Islet precursor cell (in vitro differentiated cells): ENCODE results near the gene HIGD1C.
"Not testable (repeated sequence)": the region's sequence is repeated elsewhere in the genome, so short reads cannot be mapped to it uniquely, and the experiment has no call there.

Source experiments
- DNase-seq: peaks from one replicate; pipeline ENCODE4 v3.0.0-alpha.2; 2018

The HIGD1C gene

DNA sequence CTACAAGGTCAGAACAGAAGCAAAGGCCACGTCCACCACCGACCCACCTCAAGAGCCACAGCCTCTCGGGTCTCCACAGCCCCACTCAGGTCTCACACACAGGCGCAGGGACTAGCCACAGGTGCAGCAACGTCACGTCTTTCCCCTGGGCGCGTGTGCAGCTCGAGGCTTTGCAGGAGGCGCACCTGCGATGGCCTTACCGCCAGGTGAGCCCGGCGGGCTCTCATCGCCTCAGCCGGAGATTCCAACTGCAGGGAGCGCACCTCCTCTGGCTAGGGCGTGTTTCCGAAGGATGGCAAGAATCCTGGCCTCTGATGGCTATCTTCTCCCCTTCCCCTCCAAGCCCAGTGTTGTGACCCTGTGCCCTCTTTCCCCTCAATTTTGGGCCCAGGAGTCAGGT lies at the start of gene HIGD1C:
HIGD1C (plus strand) TSS at position 35 of the 400 bp plus-strand sequence. CDS start 1,455 bp downstream, outside the sequence.
- DNase-seq = no peak

DNA sequence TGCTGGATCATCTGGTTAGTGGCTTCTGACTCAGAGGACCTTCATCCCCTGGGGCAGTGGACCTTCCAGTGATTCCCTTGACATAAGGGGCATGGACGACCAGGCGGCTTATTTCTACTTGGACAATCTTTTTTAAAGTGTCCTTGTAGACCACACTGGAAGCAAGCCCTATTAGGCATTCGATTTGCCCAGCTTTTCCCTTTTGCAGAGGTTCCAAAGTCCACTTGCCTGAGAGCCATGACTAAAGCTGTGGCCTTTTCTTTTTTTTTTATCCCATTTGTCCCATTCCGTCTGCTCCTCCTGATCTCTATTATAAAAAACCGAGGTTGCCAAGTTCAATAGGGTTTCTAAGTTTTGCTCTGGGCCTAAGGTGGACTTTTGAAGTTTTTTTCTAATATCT lies 43.9 kb upstream of the HIGD1C start:
- DNase-seq = not testable (repeated sequence)

DNA sequence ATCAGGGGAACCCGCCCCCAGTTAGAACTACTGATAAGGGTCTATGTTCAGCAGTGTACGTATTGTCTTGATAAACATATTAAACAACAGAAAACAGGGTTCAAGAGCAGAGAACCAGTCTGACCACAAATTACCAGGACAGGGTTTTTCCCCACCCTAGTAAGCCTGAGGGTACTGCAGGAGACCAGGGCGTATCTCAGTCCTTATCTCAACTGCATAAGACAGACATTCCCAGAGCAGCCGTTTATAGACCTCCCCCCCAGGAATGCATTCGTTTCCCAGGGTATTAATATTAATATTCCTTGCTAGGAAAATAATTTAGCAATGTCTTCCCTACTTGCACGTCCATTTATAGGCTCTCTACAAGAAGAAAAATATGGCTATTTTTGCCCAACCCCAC lies 40.0 kb upstream of the HIGD1C start:
- not testable (repeated sequence) for DNase-seq

DNA sequence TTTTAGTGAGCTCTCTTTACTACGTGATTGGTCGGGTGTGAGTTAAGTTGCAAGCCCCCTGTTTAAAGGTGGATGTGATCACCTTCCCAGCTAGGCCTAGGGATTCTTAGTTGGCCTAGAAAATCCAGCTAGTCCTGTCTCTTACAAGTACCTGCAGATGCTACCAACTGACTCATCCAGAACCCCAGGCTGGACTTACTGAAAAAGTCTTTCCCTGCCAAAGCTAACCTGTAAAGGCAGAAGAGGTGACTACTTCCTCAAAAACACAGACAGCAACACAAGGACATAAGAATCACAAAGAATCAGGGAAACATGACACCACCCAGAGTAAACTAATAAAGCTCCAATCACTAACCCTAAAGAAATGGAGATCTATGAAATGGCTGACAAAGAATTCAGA lies 39.1 kb upstream of the HIGD1C start:
- DNase-seq = no peak

DNA sequence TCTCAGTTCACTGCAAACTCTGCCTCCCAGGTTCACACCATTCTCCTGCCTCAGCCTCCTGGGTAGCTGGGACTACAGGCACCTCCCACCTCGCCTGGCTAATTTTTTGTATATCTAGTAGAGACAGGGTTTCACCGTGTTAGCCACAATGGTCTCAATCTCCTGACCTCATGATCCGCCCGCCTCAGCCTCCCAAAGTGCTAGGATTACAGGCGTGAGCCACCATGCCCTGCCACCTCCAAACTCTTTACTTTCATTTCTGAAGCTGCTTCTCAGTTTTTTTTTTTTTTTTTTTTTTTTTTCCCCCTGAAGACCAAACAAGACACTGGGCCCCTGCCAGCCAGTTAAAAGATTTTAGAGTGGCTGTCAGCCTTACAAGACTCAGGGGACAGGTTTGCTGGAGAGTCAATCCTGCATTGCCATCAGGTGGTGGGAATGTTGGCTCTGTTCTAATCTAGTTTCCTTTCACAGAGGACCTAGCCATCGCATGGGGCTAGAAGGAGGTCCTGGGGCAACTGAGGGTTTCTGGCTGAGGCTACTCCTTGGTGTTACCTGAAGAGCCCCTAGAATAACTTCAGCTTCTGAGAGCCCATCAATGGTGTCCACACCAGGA lies 37.4 kb upstream of the HIGD1C start:
- DNase-seq = no peak

DNA sequence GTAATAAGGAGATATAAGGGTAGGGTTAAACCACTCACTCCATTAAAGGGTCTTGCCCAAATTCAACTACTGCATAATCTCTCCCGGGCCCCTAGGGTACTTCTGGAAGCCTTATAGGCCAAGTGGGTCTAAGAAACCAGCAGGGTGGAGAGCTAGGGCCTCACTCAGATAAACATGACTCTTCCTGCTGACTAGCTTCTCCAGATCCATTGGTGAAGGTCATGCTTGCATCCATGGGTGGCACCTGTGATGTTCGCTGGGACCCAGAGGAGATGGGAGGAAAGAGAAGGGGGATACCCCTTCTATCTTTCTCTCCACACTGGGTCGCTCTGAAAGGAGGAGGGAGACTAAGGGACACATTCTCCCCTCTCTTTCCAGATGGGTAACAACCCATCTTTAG lies 36.1 kb upstream of the HIGD1C start:
- no peak for DNase-seq

DNA sequence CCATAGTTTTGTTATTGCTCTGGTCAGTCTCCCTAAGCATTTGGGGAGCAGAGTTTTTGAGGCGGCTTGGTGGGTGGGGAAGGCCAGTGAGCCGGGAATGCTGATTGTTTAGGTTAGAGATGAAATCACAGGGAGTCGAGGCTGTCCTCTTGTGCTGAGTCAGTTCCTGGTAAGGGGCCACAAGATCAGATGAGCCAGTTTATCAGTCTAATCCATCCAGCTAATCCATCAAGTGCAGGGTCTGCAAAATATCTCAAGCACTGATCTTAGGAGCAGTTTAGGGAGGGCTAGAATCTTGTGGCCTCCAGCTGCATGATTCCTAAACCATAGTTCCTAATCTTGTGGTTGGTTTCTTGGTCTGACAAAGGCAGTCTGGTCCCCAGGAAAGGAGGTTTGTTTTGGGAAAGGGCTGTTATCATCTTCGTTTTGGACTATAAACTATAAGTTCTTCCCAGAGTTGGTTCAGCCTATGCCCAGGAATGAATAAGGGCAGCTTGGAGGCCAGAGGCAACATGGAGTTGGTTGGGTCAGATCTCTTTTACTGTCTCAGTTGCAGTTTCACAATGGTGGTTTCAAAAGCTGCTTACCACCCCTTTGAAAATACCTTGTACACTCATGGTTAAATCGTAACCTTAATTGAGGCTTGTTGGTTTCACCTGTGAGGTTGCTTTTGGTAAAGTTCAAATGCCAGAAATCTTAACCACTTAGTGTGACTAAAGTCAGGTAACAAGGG lies 33.6 kb upstream of the HIGD1C start:
- DNase-seq = no peak

DNA sequence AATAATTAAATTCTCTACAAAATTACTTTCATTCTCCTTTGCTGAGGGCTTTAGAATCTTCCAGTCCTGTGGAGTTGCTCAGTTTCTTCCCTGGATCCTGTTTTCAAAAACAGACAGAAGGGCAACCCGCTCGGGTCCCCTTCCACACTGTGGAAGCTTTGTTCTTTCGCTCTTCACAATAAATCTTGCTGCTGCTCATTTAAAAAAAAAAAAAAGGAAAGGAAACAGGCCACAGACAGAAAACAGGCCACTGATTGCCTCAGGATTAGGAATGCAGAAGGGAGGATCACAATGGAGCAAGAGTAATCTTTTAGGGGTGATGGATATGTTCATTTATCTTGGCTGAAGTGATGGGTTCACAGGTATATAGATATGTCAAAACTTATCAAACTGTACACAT lies 29.5 kb upstream of the HIGD1C start:
- DNase-seq = peak; percentile 87

DNA sequence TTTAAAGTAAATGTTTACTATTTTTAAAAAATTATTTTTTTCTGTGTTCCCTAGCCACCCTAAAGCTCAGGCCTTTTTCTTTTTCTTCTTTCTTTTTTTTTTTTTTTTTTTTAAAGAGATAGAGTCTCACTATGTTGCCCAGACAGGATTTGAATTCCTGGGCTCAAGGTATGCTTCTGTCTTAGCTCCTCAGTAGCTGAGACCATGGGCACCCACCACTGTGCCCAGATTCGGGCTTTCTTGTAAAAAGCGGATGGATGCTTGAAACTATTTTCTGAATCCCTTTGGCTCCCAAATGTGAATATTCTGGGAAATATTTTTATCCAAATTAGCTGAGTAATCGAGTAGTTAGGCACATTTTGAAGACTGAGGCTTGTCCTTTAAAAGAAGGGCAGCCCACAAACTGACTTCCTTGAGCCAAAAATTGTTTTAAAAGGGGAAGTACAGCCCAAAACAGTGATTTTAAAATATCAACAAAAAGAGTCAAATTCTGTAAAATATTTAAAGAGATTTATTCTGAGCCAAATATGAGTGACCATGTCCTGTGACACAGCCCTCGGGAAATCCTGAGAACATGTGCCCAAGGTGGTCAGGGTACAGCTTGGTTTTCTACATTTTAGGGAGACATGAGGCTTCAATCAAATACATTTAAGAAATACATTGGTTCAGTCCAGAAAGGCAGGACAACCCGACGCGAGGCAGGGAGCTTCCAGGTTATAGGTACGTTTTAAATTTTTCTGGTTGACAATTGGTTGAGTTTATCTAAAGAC lies 28.8 kb upstream of the HIGD1C start:
- no peak for DNase-seq

DNA sequence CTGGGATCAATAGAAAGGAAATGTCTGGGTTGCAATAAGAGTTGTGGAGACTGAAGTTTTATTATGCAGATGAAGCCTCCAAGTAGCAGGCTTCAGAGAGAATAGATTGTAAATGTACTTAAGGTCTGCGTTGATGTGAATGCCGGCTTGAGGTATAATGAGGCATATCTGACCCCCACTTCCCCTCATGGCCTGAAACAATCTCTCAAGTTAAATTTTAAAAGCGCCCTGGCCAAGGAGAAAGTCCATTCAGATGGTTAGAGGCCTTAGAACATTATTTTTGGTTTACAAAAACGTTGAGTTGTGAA lies 28.3 kb upstream of the HIGD1C start:
- no peak for DNase-seq

DNA sequence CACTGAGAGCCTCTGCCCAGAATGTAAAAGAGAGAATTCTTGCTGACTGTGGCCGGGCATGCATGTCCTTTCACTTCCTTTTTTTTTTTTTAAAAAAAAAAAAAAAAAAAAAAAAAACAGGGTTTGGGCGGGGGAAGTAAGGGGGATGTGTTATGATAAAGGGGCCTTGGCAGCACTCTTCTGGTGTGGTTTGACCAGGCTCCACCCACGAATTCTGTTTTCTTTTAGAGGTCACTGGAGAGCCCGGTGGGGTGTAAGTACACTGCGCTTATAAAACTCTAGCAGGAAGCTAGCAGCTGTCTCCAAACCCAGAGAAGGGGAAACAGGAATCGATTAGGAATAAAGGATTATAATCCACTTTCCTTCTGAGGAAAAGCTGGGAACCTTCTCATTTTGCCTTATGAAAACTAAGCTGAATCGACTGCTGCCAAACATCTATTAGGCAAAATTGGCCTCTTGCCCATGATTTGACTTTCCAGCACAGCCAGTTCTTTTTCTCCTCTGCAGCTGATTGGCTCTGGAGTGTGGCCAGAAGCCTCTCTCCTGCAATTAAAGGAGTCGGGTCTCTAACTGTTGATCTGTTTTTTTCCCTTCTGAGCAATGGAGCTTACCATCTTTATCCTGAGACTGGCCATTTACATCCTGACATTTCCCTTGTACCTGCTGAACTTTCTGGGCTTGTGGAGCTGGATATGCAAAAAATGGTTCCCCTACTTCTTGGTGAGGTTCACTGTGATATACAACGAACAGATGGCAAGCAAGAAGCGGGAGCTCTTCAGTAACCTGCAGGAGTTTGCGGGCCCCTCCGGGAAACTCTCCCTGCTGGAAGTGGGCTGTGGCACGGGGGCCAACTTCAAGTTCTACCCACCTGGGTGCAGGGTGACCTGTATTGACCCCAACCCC lies 27.7 kb upstream of the HIGD1C start:
- DNase-seq = peak; percentile 88

DNA sequence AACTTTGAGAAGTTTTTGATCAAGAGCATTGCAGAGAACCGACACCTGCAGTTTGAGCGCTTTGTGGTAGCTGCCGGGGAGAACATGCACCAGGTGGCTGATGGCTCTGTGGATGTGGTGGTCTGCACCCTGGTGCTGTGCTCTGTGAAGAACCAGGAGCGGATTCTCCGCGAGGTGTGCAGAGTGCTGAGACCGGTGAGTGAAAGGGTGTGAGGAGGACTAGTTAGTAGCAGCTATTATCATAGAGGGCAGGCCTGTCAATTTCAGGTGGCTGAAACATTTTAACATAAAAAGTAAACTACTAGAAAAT lies 27.0 kb upstream of the HIGD1C start:
- peak; percentile 68 for DNase-seq

DNA sequence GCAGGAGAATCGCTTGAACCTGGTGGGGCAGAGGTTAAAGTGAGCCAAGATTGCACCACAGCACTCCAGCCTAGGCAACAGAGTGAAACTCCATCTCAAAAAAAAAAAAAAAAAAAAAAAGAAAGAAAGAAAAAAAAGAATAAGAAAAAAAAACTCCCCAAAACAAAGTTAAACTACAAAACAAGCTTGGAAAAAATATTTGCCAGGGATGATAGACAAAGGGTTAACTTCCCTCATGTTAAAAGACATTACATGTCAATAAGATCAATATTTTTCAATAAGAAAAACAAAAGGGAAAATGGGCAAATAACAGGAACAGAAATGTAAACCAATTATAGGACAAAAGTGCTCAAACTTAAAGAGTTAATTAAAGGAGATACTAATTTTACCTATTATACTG lies 26.4 kb upstream of the HIGD1C start:
- DNase-seq = no peak

DNA sequence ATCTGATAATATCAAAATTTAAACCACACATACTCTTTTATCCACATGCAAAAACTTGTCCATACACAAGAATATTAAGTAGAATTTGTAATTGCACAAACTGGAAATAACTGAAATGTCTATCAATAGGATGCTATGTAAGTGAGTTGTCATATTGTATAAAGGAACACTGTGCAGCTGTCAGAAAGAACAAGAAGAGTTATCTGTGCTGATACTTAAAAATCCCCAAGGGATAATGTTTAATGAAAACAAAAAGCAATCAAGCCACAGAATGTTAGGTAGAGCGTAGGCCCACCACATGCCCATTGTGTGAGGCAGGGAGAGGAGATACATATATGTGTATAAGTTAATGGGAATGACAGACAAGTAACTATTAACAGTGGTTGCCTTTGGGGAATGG lies 25.9 kb upstream of the HIGD1C start:
- DNase-seq = no peak

DNA sequence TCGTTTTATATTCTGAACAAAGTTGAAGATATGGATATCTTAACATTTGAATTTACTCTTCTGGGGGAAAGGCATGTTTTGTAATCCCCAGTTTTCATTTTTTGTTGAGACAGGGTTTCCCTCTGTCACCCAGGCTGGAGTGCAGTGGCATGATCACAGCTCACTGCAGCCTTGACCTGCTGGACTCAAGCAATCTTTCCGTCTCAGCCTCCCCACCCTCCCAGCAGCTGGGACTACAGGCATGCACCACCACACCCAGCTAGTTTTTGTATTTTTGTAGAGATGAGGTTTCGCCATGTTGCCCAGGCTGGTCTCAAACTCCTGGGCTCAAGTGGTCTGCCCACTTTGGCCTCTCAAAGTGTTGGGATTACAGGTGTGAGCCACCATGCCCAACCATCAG lies 25.4 kb upstream of the HIGD1C start:
- not testable (repeated sequence) for DNase-seq

DNA sequence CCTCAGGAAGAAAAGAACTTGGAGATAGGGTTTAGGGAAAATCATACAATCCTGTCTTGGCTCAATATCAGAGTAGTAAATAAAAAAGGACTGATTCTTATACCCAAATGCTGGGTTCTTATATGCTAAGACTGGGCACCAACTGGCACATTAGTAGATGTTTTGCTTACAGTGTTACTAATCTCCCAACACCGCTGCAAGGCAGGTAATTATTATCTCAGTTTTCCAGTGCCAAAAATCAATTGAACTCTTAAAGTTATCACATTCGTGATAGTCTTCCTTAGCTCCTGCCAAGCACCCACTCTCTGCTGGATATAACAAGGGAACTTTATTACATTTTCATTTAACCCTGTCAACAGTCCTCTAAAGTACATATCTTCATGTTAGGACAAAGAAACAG lies 25.0 kb upstream of the HIGD1C start:
- DNase-seq = no peak

DNA sequence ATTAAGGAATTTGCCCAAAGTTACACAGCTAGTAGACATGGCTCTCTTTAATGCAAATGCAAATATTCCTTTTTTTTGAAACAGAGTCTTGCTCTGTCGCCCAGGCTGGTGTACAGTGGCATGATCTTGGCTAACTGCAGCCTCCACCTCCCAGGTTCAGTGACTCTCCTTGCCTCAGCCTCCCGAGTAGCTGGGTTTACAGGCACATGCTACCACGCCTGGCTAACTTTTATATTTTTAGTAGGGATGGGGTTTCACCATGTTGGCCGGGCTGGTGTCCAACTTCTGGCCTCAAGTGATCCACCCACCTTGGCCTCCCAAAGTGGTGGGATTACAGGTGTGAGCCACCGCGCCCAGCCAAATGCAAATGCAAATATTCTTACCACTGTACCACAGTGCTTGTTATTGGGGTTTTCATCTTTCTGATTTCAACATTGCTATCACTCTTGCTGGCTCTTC lies 24.5 kb upstream of the HIGD1C start:
- DNase-seq = no peak

DNA sequence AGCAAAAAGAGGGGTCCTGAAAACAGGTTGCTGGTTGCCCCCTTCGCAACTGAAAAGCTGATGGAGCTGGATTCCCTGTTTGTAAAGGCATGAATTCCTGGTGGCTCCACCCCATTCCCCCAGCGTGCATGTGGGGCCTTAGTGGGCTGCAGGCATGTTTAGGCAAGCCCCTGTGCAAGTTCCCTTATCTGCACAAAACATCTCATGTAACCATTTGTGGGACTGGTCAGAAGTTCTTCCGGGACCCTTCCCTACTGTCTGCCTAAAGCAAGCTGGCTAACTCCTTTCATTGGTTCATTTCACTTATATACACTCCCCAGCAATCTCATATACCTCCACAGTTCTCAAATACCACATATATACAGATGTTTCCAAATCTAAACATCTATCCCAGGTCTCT lies 24.0 kb upstream of the HIGD1C start:
- peak; percentile 80 for DNase-seq

DNA sequence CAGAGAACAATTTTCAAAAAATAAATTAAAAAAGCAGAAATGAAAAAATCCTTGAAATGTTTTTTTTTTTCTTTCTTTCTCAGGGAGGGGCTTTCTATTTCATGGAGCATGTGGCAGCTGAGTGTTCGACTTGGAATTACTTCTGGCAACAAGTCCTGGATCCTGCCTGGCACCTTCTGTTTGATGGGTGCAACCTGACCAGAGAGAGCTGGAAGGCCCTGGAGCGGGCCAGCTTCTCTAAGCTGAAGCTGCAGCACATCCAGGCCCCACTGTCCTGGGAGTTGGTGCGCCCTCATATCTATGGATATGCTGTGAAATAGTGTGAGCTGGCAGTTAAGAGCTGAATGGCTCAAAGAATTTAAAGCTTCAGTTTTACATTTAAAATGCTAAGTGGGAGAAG lies 22.5 kb upstream of the HIGD1C start:
- DNase-seq = no peak

DNA sequence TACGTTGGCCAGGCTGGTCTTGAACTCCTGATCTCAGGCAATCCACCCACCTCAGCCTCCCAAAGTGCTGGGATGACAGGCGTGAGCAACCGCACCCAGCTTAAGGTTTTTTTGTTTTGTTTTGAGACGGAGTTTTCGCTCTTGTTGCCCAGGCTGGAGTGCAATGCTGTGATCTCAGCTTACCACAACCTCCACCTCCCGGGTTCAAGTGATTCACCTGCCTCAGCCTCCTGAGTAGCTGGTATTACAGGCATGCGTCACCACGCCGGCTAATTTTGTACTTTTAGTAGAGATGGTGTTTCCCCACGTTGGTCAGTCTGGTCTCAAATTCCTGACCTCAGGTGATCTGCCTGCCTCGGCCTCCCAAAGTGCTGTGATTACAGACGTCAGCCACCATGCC lies 21.9 kb upstream of the HIGD1C start:
- peak; percentile 88 for DNase-seq

DNA sequence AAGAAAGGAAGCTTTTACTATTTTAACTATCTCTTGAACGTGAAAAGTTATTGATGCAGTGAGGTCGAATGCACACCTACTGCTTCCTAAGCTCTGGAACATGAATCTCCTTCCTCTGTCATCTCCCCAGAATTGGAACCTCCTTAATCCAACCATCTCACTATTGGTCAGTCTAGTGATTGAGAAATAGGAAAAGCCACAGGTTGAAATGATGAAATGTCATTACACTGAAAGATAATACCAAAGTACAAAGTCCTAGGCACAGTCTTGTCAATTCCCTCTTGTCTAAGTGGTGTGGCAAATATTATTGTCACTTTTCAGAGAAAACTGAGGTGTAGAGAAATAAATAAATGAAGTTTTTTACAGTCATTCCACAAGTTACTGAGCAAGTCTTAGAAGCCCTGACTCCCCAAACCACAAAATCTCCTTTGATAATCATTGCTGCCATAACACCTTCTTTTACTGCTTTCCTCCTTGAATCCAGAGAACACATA lies 19.5 kb upstream of the HIGD1C start:
- DNase-seq = no peak

DNA sequence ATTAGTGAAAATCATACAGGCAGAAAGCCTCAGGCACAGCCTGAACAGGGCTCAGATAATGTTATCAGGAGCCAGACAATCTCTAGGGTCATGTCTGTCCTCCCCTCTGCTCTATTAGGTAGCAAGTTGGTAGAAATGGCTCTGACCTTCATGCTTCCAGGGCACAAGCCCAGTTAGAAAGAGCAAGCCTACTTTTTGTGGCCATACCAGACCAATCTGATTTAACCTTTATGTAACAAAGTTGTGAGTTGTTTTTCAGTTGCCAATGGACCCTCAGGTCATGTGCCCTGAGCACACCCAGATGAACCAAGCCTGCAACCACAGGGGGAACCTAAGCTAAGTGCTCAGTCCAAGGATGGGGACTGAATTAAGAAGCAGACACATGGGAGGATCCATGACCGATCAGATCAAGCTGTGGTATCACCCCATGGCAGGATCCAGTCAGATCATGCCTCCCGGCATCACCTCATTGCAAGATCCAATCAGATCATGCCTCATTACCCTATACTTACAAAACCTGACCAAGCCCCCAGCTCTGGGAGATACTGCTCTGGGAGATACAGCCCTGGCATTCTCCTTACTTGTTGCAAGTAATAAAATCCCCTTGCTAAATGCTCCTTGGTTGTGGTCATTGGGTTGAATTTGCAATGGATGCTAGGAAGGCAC lies 18.8 kb upstream of the HIGD1C start:
- DNase-seq = peak; percentile 75
